NCI-H2107 treated with DMSO at 0.1 percent for 48 hours (cell line): ENCODE results near the gene FMO5.
"Not testable (repeated sequence)": the region's sequence is repeated elsewhere in the genome, so short reads cannot be mapped to it uniquely, and the experiment has no call there.

Experiments used
- DNase-seq: peaks from one replicate; lab custom pipeline; 2025; ENCODE audit not compliant: unreplicated experiment; lab: John Stamatoyannopoulos, UW

FMO5 gene

DNA sequence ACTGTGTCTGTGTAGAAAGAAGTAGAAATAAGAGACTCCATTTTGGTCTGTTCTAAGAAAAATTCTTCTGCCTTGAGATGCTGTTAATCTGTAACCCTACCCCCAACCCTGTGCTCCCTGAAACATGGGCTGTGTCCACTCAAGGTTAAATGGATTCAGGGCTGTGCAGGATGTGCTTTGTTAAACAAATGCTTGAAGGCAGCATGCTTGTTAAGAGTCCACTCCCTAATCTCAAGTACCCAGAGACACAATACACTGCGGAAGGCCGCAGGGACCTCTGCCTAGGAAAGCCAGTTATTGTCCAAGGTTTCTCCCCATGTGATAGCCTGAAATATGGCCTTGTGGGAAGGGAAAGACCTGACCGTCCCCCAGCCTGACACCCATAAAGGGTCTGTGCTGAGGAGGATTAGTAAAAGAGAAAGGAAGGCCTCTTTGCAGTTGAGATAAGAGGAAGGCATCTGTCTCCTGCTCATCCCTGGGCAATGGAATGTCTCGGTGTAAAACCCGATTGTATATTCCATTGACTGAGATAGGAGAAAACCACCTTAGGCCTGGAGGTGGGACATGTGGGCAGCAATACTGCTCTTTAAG lies 15.1 kb upstream of the FMO5 start:
- DNase-seq, result not testable (repeated sequence)

DNA sequence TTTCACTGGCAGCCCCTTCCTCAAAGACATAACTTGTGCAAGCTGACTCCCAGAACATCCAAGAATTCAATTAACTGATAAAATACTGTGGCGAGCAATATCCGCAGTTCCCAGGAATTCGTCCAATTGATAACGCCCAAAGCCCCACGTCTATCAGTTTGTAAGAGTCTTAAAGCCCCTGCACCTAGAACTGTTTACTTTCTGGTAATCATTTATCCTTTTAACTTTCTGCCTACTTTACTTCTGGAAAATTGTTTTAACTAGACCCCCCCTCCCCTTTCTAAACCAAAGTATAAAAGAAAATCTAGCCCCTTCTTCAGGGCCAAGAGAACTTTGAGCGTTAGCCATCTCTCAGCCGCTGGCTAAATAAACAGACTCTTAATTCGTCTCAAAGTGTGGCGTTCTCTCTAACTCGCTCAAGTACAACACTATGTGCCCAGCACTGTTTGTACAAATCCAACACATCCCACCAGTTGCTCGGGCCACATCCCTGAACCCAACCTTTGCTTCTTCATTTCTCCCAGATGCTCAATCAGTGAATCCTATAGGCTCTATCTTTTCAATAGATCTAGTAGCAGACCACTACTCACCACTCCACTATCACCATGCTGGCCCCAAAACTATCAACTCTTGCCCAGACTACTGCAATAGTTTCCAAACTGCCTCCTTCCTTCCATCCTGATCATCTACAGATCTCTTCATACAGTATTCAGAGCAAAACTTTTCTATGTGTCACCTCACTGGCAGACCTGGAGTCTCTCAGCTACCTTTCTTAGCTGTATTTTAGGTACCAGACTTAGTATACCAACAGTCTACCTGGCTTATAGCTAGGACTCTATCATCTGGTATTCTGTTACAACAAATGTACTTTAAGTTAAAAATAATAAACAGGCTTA lies 14.0 kb upstream of the FMO5 start:
- no peak for DNase-seq

GRCh38 chr1:147238053-147238902 lies 13.1 kb upstream of the FMO5 start:
- no peak for DNase-seq

DNA sequence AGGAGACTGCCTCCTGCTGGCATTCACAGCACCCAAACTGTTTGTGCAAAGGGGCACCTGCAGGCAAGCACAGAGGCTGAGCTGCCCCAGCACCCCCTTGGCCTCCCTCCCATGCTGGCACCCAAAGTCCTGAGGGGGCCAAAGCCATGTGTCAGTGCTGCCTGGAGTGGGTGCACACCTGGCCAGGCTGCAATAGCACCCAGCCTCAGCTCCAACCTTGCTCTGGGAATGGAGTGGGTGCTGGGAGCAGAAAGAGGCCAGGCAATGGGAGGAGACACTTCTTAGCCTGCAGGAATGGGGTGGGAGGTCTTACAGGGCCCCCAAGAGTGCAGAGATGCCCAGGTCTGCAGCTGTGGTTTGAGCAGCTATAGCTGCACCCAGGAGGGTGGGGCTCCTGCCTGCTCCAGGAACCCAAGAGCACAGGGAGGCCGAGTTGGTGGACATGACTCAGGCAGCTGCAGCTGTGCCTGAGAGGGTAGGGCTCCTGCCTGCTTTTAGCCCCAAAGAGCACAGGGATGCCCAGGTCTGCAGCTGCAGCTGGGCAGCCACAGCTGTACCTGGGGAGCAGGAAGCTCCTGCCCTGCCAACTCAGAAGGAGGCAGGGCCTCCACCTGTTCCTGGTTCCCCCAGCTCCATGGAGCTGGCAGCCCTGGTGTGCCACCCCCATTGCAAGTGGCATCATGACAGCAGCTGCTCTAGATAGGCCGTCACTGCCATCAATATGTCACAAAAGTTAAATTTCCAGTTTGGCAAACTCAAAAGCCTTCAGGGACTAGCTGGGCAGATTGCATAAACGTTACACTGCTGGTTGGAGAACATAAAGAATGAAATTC lies 12.0 kb upstream of the FMO5 start:
- no peak for DNase-seq

- DNase-seq, result no peak
Measured at GRCh38 chr1:147236448-147236847, 11.3 kb upstream of the FMO5 start.

DNA sequence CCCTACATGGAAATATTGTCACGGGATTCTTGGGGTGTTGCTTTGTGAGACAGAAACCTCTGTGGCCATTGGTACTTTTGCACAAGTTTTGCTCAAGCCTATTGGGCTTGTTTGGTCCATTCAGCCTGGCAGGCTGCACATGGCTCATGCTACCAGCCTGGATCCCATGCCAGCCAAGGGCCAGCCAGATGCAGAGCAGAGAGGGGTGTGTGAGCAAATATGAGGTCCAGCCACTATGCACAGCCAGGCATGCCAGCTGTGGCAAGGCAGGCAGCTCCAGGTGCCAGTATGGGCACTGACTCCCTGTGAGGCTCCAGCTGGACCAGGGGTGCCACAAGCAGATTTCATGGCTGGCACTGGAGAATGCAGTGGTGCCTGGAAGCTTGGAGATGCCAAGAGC lies 10.7 kb upstream of the FMO5 start:
- DNase-seq, result no peak

DNA sequence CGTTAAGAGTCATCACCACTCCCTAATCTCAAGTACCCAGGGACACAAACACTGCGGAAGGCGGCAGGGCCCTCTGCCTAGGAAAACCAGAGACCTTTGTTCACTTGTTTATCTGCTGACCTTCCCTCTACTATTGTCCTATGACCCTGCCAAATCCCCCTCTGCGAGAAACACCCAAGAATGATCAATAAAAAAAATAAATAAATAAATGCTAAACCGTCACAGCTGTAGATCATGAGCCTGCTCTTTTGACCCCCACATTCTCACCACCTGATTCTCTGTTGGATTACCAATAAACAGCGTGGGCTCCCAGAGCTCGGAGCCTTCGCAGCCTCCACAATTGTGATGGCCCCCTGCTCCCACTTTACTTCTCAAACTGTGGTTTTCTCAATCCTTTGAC lies 8.8 kb upstream of the FMO5 start:
- DNase-seq, result not testable (repeated sequence)

DNA sequence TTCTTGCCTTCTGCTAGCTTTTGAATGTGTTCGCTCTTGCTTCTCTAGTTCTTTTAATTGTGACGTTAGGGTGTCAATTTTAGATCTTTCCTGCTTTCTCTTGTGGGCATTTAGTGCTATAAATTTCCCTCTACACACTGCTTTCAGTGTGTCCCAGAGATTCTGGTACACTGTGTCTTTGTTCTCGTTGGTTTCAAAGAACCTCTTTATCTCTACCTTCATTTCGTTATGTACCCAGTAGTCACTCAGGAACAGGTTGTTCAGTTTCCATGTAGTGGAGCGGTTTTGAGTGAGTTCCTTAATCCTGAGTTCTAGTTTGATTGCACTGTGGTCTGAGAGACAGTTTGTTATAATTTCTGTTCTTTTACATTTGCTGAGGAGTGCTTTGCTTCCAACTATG lies 5.9 kb upstream of the FMO5 start:
- not testable (repeated sequence) for DNase-seq

DNA sequence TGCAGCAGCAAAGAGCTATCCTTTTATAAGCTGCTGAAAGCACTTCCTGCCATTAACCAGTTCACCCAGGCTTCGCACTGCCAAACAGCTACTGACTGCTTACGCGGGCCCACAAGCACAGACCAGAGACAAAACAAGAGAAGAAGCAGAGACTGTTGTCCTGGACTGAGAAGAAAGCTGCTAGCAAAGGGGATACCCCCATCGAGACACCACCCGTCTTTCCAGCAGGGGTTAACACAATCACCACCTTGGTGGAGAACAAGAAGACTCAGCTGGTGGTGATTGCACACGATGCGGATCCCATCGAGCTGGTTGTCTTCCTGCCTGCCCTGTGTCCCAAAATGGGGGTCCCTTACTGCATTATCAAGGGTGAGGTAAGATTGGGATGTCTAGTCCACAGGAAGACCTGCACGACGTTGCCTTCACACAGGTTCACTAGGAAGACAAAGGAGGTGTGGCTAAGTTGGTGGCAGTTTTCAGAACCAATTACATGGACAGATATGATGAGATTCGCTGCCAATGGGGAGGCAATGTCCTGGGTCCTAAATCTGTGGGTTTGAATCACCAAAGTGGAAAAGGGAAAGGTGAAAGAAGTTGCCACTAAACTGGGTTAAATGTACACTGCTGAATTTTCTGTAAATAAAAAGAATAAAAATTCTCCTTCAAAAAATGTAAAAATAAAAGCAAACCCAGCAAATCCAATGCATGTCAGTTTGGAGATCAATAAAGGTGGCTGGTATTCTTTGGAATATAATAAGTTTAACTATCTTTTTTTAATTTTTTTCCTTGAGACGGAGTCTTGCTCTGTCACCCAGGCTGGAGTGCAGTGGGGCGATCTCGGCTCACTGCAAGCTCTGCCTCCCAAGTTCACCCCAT lies 1.2 kb downstream of the FMO5 start:
- DNase-seq, result no peak

DNA sequence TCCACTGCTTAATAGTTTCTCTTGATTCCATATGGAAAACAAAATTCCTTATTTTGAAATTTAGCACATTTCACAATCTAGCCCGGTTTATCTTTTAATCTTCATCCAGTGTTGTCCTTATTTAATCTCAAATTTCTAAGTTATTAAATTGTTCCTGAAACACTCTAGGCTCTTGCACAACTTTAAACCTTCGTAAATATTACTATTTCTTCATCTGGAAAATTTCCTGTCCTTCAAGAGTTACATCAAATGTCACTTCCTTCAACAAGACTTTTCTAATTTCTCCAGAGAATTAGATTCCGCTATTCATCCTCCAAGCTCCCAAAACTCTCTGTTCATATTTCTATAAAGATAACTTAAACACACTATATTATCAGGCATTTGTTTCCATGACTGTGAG lies 6.5 kb downstream of the FMO5 start:
- no peak for DNase-seq

GRCh38 chr1:147217141-147217540 lies 8.0 kb downstream of the FMO5 start:
- no peak for DNase-seq

DNA sequence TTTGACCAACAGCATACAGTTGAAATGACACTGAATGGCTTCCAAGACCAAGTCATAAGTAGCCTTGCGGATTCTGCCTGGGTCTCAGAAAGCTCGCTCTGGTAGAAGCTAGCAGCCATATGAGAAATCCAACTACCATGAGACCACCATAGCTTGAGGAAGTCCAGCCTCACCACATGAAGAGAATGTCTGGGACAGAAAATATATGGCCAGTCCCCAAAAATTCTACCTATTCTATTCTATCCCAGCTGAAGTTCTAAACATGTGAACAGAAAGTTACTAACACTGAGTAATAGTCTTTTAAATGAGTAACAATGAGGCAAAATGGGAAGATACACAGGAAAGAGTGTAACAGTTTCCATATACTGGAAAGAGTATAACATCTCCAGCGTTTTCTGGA lies 9.0 kb downstream of the FMO5 start:
- no peak for DNase-seq

- DNase-seq, result no peak
Measured at GRCh38 chr1:147215540-147215916, 9.6 kb downstream of the FMO5 start.

GRCh38 chr1:147214842-147215539 lies 10.1 kb downstream of the FMO5 start:
- no peak for DNase-seq

GRCh38 chr1:147214325-147214724 lies 10.8 kb downstream of the FMO5 start:
- DNase-seq, result no peak

DNA sequence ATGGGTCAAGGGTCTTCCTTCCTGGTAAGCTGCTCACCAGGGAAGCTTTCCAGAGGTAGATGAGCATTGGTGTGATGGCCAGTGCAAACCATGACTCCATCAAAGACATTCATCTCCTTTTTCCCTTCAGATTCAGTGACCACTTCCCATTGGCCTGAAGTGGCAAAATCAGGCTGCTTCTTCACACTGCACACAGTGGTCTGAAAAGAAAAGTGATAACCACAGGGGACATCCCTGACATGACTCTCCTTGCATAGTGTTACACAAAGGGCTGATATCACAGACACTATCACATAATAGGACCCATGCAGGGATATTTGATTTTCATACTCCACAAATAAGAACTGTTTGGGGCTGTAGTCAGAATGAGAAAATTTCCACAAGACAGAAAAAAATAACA lies 11.9 kb downstream of the FMO5 start:
- DNase-seq, result no peak

DNA sequence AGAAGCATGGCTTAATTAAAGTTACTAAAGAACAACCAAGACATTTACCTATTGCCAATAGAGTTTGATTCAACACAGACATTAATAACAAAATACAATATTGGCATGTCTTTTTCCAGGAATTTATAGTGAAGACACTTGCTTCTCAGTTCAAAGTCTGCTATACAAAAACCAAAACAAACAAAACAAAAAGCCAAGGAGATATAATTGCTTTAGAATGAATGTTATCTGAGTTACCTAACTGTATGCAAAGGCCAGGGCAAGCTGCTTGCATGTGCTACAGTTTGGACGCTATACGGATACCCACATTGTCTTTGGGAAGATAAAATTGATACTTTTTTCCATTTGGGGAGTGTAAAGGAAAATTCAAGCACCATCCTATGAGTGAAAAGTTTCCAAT lies 13.6 kb downstream of the FMO5 start:
- DNase-seq, result no peak

- no peak for DNase-seq
Measured at GRCh38 chr1:147210987-147211386, 14.2 kb downstream of the FMO5 start.
